Mesenchymal stem cell (in vitro differentiated cells and primary cell): ENCODE data around the gene CCDC39.
A peak's percentile ranks its signal among the peaks of the same experiment; 100 is the strongest.
"Not testable (repeated sequence)": the region's sequence is repeated elsewhere in the genome, so short reads cannot be mapped to it uniquely, and the experiment has no call there.

Source experiments
- DNase-seq: peaks from one replicate; pipeline ENCODE4 v3.0.0-alpha.2; 2013
- H2AFZ ChIP-seq: one replicate; pipeline ENCODE4 v1.6.1; 2013; ENCODE audit warnings: low read depth, mild to moderate bottlenecking, control low read depth, inconsistent platforms, low read length, moderate library complexity
- H2AK5ac ChIP-seq: 2 replicates; pipeline ENCODE4 v1.6.1; 2013; ENCODE audit warnings: low read length, moderate library complexity, mild to moderate bottlenecking, inconsistent platforms; ENCODE audit not compliant: severe bottlenecking
- H2BK120ac ChIP-seq: one replicate; pipeline ENCODE4 v1.6.1; 2013; ENCODE audit warnings: low read depth, mild to moderate bottlenecking, inconsistent platforms, low read length, moderate library complexity
- H2BK12ac ChIP-seq, 2 experiments: one replicate each; pipeline ENCODE4 v1.6.1; 2013; ENCODE audit warnings: inconsistent platforms in 2 of 2, low read length in 2 of 2, mild to moderate bottlenecking in 2 of 2, moderate library complexity in 2 of 2, control low read depth in 1 of 2
- H2BK15ac ChIP-seq: one replicate; pipeline ENCODE4 v1.6.1; 2013; ENCODE audit warnings: mild to moderate bottlenecking, low read depth, inconsistent platforms; ENCODE audit not compliant: poor library complexity, severe bottlenecking
- H2BK5ac ChIP-seq: 2 replicates; pipeline ENCODE4 v1.6.1; 2013; ENCODE audit warnings: low read depth, mild to moderate bottlenecking, low read length, control low read depth, inconsistent platforms; ENCODE audit not compliant: poor library complexity, severe bottlenecking
- H3K14ac ChIP-seq, 2 experiments: one replicate each; pipeline ENCODE4 v1.6.1; 2013; ENCODE audit warnings: inconsistent platforms in 2 of 2, low read length in 2 of 2, control low read depth in 1 of 2, mild to moderate bottlenecking in 1 of 2, moderate library complexity in 1 of 2
- H3K18ac ChIP-seq, 2 experiments: one replicate each; pipeline ENCODE4 v1.6.1; 2013; ENCODE audit warnings: inconsistent platforms in 2 of 2, low read length in 2 of 2, control low read depth in 1 of 2, low read depth in 1 of 2, mild to moderate bottlenecking in 1 of 2
- H3K23ac ChIP-seq, 2 experiments: one replicate each; pipeline ENCODE4 v1.6.1; 2013; ENCODE audit warnings: inconsistent platforms in 2 of 2, low read length in 2 of 2, mild to moderate bottlenecking in 2 of 2, moderate library complexity in 2 of 2, control low read depth in 1 of 2
- H3K27ac ChIP-seq: 2 replicates; pipeline ENCODE4 v1.5.1; 2013; ENCODE audit warnings: mild to moderate bottlenecking, moderate library complexity, low read length, control low read depth, inconsistent platforms; ENCODE audit not compliant: poor library complexity, severe bottlenecking
- H3K27me3 ChIP-seq, 2 experiments: 2 replicates each; pipeline versions ENCODE4 v1.6.1 to v1.7.0; 2013; ENCODE audit warnings: low read length in 2 of 2, mild to moderate bottlenecking in 2 of 2, moderate library complexity in 2 of 2, control low read depth in 1 of 2, inconsistent platforms in 1 of 2; ENCODE audit not compliant: control insufficient read depth in 1 of 2, insufficient read depth in 1 of 2
- H3K36me3 ChIP-seq, 2 experiments: 2 replicates each; pipeline versions ENCODE4 v1.6.1 to v1.7.0; 2013; ENCODE audit warnings: low read length in 2 of 2, control low read depth in 1 of 2, inconsistent platforms in 1 of 2, low read depth in 1 of 2, mild to moderate bottlenecking in 1 of 2; ENCODE audit not compliant: insufficient read depth in 2 of 2, control insufficient read depth in 1 of 2
- H3K4ac ChIP-seq, 2 experiments: one replicate each; pipeline ENCODE4 v1.6.1; 2013; ENCODE audit warnings: inconsistent platforms in 2 of 2, low read length in 2 of 2, mild to moderate bottlenecking in 2 of 2, moderate library complexity in 2 of 2, control low read depth in 1 of 2, low read depth in 1 of 2
- H3K4me1 ChIP-seq: 2 replicates; pipeline ENCODE4 v1.6.1; 2013; ENCODE audit warnings: low read depth, low read length, control low read depth; ENCODE audit not compliant: control insufficient read depth, insufficient read depth
- H3K4me2 ChIP-seq: 2 replicates; pipeline ENCODE4 v1.6.1; 2013; ENCODE audit warnings: low read length, mild to moderate bottlenecking, inconsistent platforms; ENCODE audit not compliant: poor library complexity, severe bottlenecking
- H3K4me3 ChIP-seq, 2 experiments: 2 replicates each; pipeline versions ENCODE4 v1.5.1 to v1.7.0; 2013; ENCODE audit warnings: low read length in 2 of 2, mild to moderate bottlenecking in 2 of 2, control low read depth in 1 of 2, low read depth in 1 of 2; ENCODE audit not compliant: insufficient read depth in 1 of 2
- H3K79me1 ChIP-seq: replicated peaks from 2 replicates; pipeline ENCODE4 v1.6.1; 2013; ENCODE audit warnings: mild to moderate bottlenecking, control low read depth, low read length, inconsistent platforms; ENCODE audit not compliant: poor library complexity, severe bottlenecking
- H3K9ac ChIP-seq: 2 replicates; pipeline ENCODE4 v1.7.0; 2013; ENCODE audit warnings: mild to moderate bottlenecking, low read length, moderate library complexity
- H3K9me3 ChIP-seq: 2 replicates; pipeline ENCODE4 v1.7.0; 2013; ENCODE audit warnings: mild to moderate bottlenecking, low read length; ENCODE audit not compliant: control insufficient read depth
- H4K8ac ChIP-seq: one replicate; pipeline ENCODE4 v1.6.1; 2013; ENCODE audit warnings: inconsistent platforms, mild to moderate bottlenecking, low read length, moderate library complexity
- H4K91ac ChIP-seq: one replicate; pipeline ENCODE4 v1.6.1; 2013; ENCODE audit warnings: mild to moderate bottlenecking, low read length, inconsistent platforms
- WGBS: methylation state at CpG from one replicate; pipeline ENCODE4 v1.1.7; 2013; ENCODE audit warnings: mixed read lengths; 5-methylcytosine and 5-hydroxymethylcytosine counted together

CCDC39 gene

DNA sequence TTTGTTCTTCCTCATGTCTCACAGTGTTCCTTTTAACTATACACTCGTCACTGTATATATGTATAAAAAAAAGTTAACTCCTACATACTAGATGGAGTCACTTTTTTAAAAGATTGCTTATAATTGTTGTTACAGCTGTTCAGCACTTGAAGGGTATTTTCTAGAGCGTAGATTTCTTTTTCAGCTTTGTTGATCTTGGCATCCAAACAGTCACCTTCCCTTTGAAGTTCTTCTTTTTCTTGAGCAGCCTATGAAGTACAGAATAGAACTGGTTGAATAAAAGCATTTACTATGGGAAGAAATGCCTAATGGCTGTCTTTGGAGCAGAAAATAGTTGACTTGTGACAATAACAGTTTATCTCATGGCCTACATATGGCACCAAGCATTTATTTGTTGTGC, 59.6 kb downstream of the CCDC39 start:
- Histone ChIP-seq H3K4ac (no peak overlapping the region), H2BK5ac (no peak overlapping the region), H3K27me3 (no peaks in the 10 kb centered on the region), H4K8ac (no peak overlapping the region), H3K9me3 (no peaks in the 10 kb centered on the region), H3K4me1 (no peaks in the 10 kb centered on the region), H3K4me2 (no peak overlapping the region), H3K23ac (no peak overlapping the region), H2BK15ac (no peak overlapping the region), H3K79me1 (no peaks in the 10 kb centered on the region), H3K27ac (no peak overlapping the region), H2AK5ac (no peak overlapping the region), H3K14ac (no peak overlapping the region), H4K91ac (no peak overlapping the region), H3K4me3 (no peak overlapping the region), H3K36me3 (peaks cover 0 to 36% of the 10 kb centered on the region in 2 experiments), H2BK12ac (no peak overlapping the region), H2AFZ (no peak overlapping the region), H3K18ac (no peak overlapping the region), H2BK120ac (no peak overlapping the region), H3K9ac (no peak overlapping the region)
- WGBS, result 100% methylated on average over 1 of the region's 2 CpGs
- no peak for DNase-seq

DNA sequence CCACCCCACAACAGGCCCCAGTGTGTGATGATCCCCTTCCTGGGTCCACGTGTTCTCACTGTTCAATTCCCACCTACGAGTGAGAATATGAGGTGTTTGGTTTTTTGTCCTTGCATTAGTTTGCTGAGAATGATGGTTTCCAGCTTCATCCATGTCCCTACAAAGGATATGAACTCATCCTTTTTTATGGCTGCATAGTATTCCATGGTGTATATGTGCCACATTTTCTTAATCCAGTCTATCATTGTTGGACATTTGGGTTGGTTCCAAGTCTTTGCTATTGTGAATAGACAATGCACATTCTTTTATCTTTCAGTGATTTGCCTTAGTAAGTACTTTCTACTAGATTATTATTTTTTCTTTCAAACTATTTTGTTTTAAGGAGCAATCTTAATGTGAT, 60.7 kb downstream of the CCDC39 start:
- H2AFZ ChIP-seq, DNase-seq, H3K4me2 ChIP-seq, H3K79me1 ChIP-seq, H3K9ac ChIP-seq, H4K8ac ChIP-seq, H2AK5ac ChIP-seq, H3K4ac ChIP-seq, H3K27me3 ChIP-seq, H2BK5ac ChIP-seq, H3K4me1 ChIP-seq, H2BK120ac ChIP-seq, H3K9me3 ChIP-seq, H3K4me3 ChIP-seq, H3K23ac ChIP-seq, H3K18ac ChIP-seq, H4K91ac ChIP-seq, H2BK15ac ChIP-seq, H2BK12ac ChIP-seq, H3K14ac ChIP-seq, H3K27ac ChIP-seq: not testable (repeated sequence)
- H3K36me3 ChIP-seq, result peaks cover 0 to 37% of the 10 kb centered on the region in 2 experiments
- WGBS, result no CpG with 5 or more reads among the region's 2 CpGs

DNA sequence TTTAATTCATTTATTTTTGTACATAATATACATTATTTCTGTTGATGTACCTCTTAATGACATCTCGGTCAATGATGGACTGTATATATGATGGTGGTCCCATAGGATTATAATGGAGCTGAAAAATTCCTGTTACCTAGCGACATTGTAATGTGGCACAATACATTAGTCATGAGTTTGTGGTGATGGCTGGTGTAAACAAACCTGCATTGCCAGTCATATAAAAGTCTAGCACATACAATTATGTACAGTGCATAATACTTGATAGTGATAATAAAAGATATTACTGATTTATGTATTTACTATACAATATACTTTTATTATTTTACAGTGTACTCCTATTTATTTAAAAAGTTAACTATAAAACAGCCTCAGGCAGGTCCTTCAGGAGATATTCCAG, 62.2 kb downstream of the CCDC39 start:
- DNase-seq, result peak; percentile 25
- Histone ChIP-seq H3K9me3 (no peaks in the 10 kb centered on the region), H4K91ac (no peak overlapping the region), H2BK12ac (no peak overlapping the region), H2BK5ac (no peak overlapping the region), H3K23ac (no peak overlapping the region), H2AFZ (no peak overlapping the region), H3K18ac (no peak overlapping the region), H3K4ac (no peak overlapping the region), H2BK15ac (no peak overlapping the region), H4K8ac (no peak overlapping the region), H3K27me3 (no peaks in the 10 kb centered on the region), H3K36me3 (peaks cover 5 to 52% of the 10 kb centered on the region in 2 experiments), H2AK5ac (no peak overlapping the region), H3K79me1 (peaks cover 1% of the 10 kb centered on the region), H3K14ac (no peak overlapping the region), H3K4me3 (no peak overlapping the region), H2BK120ac (no peak overlapping the region), H3K27ac (no peak overlapping the region), H3K4me2 (no peak overlapping the region), H3K9ac (no peak overlapping the region), H3K4me1 (no peaks in the 10 kb centered on the region)
- 100% methylated on average over 2 of the region's 2 CpGs for WGBS

DNA sequence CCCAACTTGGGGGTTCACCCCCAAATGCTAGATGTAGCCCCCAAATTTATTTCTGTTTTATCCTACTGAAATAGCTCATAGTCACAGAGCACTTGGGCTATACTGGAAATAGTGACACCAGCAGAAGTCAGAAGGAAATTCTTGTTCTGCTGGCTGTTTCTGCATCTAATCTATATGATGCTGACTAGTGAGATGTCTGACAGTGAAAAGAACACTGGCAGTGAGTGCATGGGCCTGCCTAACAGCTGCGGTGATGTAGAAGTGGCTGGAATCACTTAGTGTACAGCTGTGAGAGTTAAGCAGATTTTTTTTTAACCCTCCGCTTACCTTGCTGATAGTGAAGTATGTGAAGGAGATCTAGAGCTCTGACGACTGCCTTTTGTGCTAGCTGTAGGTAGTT, 63.3 kb downstream of the CCDC39 start:
- no peak overlapping the region for H2BK5ac ChIP-seq
- no peaks in the 10 kb centered on the region for H3K4me1 ChIP-seq
- H3K9ac ChIP-seq, result no peak overlapping the region
- no peak overlapping the region for H3K4me2 ChIP-seq
- no peak overlapping the region for H3K27ac ChIP-seq
- H3K14ac ChIP-seq, result no peak overlapping the region
- no peak overlapping the region for H3K18ac ChIP-seq
- no peak overlapping the region for H2BK12ac ChIP-seq
- no peaks in the 10 kb centered on the region for H3K9me3 ChIP-seq
- no peak overlapping the region for H3K4ac ChIP-seq
- no peak overlapping the region for H2BK120ac ChIP-seq
- no peak overlapping the region for H2AK5ac ChIP-seq
- 63% methylated on average over 2 of the region's 3 CpGs for WGBS
- no peak overlapping the region for H2BK15ac ChIP-seq
- H4K8ac ChIP-seq, result no peak overlapping the region
- H3K4me3 ChIP-seq, result no peak overlapping the region
- H2AFZ ChIP-seq, result no peak overlapping the region
- no peaks in the 10 kb centered on the region for H3K27me3 ChIP-seq
- H3K23ac ChIP-seq, result no peak overlapping the region
- DNase-seq, result no peak
- H3K36me3 ChIP-seq, result peaks cover 5 to 63% of the 10 kb centered on the region in 2 experiments
- peaks cover 1% of the 10 kb centered on the region for H3K79me1 ChIP-seq
- H4K91ac ChIP-seq, result no peak overlapping the region
